ENCODE data around the gene XPNPEP3.

DNA sequence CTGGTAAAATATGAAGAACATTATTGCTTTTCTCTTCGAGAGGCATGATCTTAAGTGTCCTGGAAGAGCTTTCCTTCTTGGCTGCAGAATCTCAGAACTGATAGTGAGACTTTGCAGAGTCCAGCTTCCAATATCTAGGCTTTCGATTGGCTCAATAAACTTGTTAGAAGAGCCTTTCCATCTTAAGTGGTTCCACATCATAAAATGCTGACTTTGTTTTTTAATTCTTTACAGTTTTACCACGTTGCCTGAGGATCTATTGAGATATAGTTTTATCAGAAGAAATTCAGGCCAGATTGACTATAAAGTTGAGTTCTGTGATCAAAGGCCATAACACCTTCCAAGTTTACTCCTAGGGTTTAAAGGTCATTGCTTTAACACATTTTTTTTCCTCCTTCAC is 20.5 kb downstream of the XPNPEP3 start:
- no peak for TF ChIP-seq YY1 (tag by site-specific recombination; IDR thresholded peaks at IDR 0.05)
- TF ChIP-seq ZNF274 (IDR thresholded peaks at IDR 0.05; ENCODE audit: low read length) = no peak
- no peak for TF ChIP-seq ZNF274 (tag by site-specific recombination; IDR thresholded peaks at IDR 0.05; ENCODE audit: borderline replicate concordance)
- TF ChIP-seq CTCF (tag by site-specific recombination; IDR thresholded peaks at IDR 0.05) = no peak
- no peak for TF ChIP-seq ZNF529 (tag by site-specific recombination; IDR thresholded peaks at IDR 0.05; ENCODE audit: insufficient replicate concordance)
- no peak for TF ChIP-seq ZNF280C (tag by site-specific recombination; IDR thresholded peaks at IDR 0.05)
